GM21447 (cell line): ENCODE measurements around the gene GSTT2.

Experiments
- ATAC-seq: cut with Tn5 transposase; IDR thresholded peaks from one replicate; pipeline ENCODE4 v1.9.1; 2021; ENCODE audit not compliant: unreplicated experiment

GSTT2 gene

DNA sequence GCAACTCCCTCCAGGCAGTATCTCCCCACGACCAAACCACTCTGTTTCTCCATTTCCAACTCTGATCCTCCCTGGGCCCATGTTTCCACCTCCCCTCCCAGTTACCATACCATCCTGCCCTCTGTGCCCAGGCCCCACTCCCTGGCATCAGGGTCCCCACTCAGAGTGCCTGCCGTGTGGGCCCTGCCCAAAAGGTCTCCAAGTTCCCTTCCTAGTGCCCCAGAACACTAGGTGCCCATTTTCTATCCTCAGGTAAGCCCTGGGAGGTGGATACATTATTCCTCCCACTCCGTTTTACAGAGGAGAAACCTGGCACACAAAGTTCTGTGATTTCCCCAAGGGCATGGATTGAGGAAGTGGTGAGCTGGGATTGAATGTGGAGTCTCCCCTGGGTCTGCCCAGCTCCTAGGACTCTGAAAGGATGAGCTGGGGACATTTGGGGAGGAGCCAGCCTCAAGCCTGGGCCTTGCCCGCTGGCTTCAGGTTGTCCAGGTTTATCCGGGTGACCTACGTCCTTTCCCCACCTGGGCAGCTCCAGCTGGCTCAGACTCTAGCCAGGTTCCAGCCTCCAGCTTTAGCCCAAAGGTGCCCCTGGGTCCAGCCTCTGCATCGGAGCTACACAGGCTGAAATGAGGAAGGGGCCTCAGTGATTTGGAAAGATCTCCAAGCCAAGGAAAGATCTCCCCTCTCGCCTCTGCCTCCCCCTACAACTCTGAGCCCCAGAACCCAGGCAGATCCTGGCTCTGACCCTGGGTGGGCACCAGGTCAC is 27.5 kb downstream of the GSTT2 start:
- no peak for ATAC-seq

DNA sequence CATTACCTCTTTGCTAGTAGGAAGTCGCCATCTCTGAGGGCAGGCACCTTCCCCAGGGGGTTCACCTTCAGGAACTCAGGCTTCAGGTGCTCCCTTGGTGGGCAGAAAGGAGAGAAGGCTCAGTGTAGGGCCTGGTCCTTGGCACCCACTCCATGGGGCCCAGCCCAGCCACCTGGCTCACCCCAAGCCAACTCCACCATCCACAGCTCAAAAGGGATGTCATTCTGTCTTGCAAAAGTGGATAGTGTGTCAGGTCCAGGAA is 28.0 kb downstream of the GSTT2 start:
- ATAC-seq: no peak

DNA sequence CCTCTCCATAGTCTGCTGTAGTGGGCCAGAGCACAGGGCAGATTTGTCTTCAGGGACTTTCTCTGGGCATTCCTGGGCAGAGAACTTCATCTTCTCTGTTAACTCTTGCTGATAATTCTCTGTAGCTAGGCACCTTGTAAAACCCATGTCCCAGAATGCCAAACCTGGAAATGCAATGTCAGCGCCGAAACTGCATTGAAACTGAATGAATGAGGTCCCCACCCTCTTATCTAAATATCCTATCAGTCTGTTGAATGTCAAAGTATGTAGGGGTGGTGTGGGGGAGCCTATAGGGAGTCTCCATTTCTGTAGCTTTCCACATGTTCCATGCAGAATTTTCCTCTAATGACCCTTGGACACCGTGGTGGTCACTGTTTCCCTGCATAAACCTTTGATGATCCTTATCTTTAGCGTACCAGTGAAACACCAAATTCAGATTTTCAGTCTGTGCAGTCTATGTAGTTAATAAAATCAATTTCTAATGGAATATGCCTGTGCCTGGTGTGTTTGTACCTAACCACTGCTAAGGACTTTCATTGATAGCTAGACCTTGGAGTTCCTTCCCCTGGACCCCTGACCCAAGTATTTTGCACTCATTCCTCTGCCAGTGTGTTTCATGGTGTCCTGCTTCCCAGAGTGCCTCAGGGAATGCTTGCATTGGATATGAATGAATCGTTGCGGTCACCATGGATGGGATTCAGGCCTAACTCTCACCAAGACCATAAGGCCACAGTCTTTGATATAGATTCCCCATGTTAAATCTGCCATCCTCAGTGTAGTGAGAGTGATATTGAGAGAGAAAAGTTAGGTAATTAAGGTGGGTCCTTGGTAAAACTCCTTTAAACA is 28.7 kb downstream of the GSTT2 start:
- ATAC-seq: no peak

DNA sequence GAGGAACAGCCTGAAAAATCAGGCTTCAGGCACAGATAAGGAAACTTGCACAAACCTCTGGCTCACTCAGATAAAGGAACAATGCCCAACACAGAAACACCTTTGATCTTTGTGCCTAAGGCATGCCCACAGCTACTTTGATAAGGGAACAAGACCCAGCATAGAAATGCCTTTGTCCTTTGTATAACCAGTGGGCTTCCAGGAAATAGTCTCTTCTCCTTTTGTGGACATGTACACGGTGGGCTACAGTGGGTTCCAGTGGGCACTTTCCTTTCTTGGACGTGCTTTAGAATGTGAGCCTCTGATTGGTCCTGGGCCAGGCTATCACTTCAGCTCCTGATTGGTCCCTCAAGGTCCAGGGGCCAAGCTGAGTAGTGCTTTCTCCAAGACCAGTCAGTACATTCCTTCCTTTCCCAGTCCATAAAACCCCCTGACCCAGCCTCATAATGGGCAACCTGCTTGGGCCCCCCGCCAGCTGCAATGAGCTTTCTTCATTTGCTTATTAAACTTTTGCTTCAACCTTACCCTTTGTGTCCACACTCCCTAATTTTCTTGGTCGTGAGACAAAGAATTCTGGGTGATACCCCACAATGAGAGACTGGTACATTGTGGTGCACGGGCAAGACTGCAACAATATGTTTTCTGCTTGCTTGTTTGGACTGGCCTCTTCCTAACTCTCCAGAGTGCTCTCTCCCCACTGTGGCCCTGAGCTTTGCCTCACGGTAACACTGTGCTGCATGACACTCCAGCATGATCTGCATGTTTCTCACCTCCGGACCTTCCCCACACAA is 29.5 kb downstream of the GSTT2 start:
- no peak for ATAC-seq

DNA sequence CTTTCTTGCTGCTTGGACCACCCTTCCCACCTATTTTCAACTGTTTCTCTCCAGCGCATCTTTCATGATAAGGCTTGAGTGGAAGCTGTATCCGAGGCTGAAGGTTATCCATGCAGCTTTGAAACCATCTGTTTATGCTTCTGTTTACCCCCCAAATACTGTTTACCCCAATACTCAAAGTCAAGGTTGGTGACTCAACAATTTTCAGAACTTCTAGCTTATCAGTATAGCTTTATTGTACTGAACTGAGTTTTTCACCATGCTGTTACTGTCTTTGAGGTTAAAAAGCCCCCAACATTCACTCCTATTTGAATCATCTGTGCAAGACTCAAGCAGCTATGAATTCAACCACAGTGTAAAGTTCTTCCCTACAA is 30.1 kb downstream of the GSTT2 start:
- ATAC-seq: no peak

- peak; percentile 10 for ATAC-seq
These were observed 31.8 kb downstream of the GSTT2 start for GRCh38 chr22:24011735-24012068.

DNA sequence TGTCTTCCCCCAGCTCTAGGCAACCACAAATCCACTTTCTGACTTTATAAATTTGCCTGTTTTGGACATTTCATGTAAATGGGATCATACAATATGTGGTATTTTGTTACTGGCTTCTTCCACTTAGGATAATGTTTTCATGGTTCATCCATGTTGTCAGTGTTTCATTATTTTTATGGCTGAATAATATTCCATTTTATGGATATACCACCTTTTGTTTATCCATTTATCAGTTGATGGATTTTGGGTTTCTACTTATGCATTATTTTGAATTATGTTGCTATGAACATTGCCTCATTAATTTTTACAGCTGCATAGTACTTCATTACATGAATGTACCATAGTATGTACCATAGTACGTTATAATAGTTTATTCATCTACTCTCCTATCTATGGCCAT is 36.2 kb downstream of the GSTT2 start:
- ATAC-seq: no peak

DNA sequence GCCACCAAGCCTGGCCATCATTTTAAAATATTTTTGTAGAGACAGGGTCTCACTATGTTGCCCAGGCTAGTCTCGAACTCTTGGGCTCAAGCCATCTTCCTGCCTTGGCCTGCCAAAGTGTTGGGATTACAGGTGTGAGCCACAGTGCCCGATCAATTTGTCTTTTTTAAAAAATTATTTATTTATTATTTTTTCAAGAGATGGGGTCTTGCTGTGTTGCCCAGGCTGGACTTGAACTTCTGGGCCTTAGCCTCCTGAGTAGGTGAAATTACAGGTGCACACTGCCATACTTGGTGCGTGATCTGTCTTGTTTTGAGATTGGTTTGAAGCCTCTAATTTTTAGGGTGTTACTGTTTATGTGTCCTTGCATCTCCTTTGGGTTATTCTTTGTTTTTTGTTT is 41.4 kb downstream of the GSTT2 start:
- ATAC-seq: no peak

- no peak for ATAC-seq
These were observed 43.4 kb downstream of the GSTT2 start for GRCh38 chr22:24023204-24023789.

DNA sequence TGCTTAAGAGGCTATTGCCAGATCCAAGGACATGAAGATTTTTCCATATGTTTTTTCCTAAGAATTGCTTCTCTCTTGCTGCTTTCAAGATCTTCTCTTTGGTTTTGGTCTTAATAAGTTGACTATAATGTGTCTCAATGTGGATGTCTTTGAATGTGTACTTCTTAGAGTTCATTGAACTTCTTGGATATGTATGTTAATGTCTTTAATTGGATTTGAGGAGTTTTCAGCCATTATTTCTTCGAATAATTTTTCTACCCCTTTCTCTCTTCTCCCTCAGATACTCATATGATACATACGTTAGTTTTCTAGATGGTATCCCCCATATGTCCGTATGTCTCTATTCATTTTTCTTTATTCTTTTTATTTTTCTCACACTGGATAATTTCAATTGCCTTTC is 44.4 kb downstream of the GSTT2 start:
- no peak for ATAC-seq

- no peak for ATAC-seq
These were observed 45.5 kb downstream of the GSTT2 start for GRCh38 chr22:24025475-24025874.

- ATAC-seq: no peak
These were observed 46.1 kb downstream of the GSTT2 start for GRCh38 chr22:24026056-24026455.

DNA sequence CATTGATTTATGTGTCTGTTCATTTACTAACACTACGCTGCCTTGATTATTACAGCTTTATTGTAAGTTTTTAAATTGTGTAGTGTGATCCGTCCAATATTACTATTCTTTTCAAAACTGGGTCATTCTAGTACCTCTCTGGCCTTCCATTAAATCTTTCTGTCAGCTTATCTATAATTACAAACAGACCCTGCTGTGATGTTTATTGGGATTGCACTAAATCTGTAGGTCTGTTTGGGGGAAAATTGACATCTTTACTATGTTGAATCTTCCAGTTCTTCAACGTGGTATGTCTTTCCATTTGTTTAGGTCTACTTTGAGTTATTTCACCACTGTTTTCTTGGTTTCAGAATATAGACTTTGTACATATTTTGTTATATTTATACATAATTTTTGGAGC is 46.8 kb downstream of the GSTT2 start:
- no peak for ATAC-seq

DNA sequence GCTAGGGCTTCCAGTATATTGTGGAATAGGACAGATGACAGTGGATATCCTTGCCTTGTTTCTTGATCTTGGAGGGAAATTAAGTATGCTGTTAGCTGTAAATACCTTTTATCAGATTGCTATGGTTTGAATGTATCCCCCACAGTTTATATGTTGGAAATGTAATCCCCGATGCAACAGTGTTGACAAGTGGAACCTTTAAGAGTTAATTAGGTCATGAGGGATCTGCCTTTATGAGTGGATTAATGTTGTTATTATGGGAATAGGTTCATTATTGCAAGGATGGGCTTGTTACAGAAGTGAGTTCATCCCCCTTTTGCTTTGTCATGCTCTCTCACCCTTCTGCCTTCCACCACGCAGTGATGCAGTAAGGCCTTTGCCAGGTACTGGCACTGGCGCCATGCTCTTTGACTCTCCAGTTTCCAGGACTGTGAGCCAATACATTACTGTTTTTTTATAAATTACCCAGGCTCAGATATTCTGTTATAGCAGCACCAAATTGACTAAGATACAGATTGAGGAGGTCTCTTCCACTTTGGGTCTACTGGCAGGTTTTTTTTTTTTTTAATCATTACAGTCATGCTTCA is 47.5 kb downstream of the GSTT2 start:
- ATAC-seq: no peak

GRCh38 chr22:24027991-24028390 is 48.1 kb downstream of the GSTT2 start:
- ATAC-seq: no peak

GRCh38 chr22:24028533-24028932 is 48.6 kb downstream of the GSTT2 start:
- no peak for ATAC-seq

- ATAC-seq: no peak
These were observed 49.4 kb downstream of the GSTT2 start for GRCh38 chr22:24029304-24029703.

DNA sequence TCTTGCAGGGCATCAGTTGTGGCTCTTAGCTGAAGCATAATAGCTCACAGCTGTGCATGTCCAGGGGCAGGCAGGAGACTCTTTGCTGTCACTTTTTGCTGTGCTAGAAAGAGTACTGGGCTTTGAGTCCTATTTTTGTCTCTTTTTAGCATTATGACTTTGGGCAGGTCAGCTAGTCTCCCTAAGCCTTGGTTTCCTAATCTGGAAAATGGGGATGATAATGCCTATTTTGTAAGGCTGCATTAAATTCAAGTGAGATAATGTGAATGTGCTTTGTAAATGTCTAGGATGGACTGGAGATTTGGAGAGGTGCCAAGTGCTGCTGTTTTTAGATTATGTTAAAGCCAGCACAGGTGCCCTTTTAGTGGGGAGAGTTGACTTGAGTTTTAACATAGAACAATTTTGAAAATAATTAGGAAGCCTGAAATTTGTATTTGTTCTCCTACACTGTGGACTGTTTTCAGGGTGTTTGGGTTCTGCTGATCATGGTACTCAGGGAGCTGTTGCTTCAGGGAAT is 50.3 kb downstream of the GSTT2 start:
- ATAC-seq: no peak
